Measurements from ENCODE around the gene COPRS.

DNA sequence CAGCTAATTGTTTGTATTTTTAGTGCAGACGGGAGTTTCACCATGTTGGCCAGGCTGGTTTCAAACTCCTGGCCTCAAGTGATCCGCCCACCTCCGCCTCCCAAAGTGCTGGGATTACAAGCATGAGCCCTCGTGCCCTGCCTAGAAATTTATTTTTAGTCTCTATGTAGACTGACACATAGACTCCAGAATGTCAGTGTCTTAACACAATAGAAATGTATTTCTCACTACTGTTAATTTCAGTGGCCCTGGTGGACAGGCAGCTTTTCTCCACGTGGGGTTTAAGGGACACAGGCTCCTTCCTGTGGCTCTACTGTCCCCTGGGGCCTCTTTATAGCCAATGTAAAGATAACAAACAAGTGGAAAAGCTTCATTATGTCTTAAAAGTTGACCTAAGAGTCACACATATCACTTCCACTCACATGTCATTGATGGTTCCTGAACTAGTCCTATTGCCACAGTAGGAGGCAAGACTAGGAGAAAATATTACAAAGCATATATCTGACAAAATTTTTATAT lies 43.8 kb downstream of the COPRS start:
- TF ChIP-seq EZH2 (IDR thresholded peaks at IDR 0.05; ENCODE audit: borderline replicate concordance, insufficient read depth, low read depth, low read length, poor library complexity, severe bottlenecking), result no peak
- TF ChIP-seq, protein P1, sequence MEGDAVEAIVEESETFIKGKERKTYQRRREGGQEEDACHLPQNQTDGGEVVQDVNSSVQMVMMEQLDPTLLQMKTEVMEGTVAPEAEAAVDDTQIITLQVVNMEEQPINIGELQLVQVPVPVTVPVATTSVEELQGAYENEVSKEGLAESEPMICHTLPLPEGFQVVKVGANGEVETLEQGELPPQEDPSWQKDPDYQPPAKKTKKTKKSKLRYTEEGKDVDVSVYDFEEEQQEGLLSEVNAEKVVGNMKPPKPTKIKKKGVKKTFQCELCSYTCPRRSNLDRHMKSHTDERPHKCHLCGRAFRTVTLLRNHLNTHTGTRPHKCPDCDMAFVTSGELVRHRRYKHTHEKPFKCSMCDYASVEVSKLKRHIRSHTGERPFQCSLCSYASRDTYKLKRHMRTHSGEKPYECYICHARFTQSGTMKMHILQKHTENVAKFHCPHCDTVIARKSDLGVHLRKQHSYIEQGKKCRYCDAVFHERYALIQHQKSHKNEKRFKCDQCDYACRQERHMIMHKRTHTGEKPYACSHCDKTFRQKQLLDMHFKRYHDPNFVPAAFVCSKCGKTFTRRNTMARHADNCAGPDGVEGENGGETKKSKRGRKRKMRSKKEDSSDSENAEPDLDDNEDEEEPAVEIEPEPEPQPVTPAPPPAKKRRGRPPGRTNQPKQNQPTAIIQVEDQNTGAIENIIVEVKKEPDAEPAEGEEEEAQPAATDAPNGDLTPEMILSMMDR (IDR thresholded peaks at IDR 0.05), result no peak
